D721Med (cell line): ENCODE results near the gene PHF1.

ENCODE experiments used
- DNase-seq: peaks from one replicate; pipeline ENCODE4 v3.0.0; 2011; ENCODE audit warnings: low spot score; ENCODE audit not compliant: insufficient read length
- FAIRE-seq: peaks from 2 replicates; lab custom pipeline; 2011; peaks lifted over from hg19 to GRCh38; lab: Jason Lieb, UNC
- TF ChIP-seq, protein P1 (sequence below): IDR thresholded peaks from 2 replicates; pipeline ENCODE4 v1.5.1; 2012; ENCODE audit warnings: mild to moderate bottlenecking, control low read depth; ENCODE audit not compliant: insufficient read depth; ENCODE audit errors: missing control alignments

The PHF1 gene

DNA sequence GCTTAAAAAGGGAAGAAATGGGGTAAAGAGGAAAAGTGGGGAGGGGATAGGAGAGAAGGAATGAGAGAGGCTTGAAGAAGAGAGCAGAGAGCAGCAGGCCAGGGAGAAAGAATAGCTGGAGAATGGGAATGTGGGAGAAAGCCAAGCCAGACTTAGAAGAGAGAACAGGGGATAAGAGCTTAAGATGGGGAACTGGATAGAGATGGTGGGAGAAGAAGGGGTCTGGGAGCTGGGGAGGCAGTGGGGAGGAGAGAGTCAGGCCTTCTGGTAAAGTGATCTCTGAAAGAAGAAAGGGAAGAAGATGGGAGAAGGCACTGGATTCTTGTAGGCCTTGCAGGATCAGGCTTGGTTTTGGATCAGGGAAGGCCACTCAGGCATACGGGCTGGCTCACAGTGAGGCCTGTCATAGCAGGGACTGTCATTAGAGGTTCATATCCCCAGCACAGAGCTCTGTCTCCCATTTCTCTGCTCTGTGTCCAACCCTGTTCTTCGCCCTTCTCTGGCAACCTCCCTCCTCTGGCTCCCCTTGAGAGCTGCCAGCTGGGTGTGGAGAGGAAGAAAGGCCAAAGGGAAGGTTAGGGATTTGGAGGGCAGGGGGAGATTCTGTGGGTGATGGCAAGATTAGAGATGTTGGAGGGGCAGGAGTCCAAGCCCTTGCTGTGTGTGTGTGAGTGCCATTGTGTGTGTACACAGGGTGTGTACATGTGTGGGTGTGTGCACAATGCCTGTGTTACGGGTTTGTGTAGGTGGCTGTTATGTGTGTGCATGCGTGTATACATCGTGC lies 18.3 kb downstream of the PHF1 start:
- no peak for FAIRE-seq
- DNase-seq = no peak
- TF ChIP-seq, protein P1, sequence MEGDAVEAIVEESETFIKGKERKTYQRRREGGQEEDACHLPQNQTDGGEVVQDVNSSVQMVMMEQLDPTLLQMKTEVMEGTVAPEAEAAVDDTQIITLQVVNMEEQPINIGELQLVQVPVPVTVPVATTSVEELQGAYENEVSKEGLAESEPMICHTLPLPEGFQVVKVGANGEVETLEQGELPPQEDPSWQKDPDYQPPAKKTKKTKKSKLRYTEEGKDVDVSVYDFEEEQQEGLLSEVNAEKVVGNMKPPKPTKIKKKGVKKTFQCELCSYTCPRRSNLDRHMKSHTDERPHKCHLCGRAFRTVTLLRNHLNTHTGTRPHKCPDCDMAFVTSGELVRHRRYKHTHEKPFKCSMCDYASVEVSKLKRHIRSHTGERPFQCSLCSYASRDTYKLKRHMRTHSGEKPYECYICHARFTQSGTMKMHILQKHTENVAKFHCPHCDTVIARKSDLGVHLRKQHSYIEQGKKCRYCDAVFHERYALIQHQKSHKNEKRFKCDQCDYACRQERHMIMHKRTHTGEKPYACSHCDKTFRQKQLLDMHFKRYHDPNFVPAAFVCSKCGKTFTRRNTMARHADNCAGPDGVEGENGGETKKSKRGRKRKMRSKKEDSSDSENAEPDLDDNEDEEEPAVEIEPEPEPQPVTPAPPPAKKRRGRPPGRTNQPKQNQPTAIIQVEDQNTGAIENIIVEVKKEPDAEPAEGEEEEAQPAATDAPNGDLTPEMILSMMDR = no peak

GRCh38 chr6:33429750-33430052 lies 18.9 kb downstream of the PHF1 start:
- TF ChIP-seq, protein P1 = no peak
- no peak for DNase-seq
- no peak for FAIRE-seq

- TF ChIP-seq, protein P1 = no peak
- FAIRE-seq (no peak), DNase-seq (no peak)
Observed at GRCh38 chr6:33430334-33430733, 19.5 kb downstream of the PHF1 start.

- TF ChIP-seq, protein P1 = no peak
- peak; percentile 91 for DNase-seq
- FAIRE-seq = no peak
Observed at GRCh38 chr6:33430991-33431879, 20.4 kb downstream of the PHF1 start.

- FAIRE-seq (no peak), DNase-seq (no peak)
Observed at GRCh38 chr6:33431880-33432541, 21.2 kb downstream of the PHF1 start.

DNA sequence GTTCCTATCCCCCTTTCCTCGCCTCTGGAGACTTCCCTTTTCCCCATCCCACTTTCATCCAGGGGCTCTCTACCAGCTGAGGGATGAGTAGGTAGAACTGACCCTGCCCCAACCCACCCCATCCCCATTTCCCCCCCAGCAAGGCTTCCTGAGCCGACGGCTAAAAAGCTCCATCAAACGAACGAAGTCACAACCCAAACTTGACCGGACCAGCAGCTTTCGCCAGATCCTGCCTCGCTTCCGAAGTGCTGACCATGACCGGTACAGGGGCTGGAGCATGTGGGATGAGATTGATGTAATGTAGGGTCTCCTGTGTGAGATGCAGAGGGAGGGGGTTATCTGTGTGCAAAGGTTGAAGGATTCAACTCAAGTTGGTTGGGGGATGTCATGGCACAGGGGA lies 21.7 kb downstream of the PHF1 start:
- DNase-seq (no peak), FAIRE-seq (no peak)
- TF ChIP-seq, protein P1 = no peak

More at GRCh38 chr6:33431880-33432541, 21.2 kb downstream of the PHF1 start:
- TF ChIP-seq, protein P1 = no peak
